Effector memory CD8-positive, alpha-beta T cell (primary cell): Measurements from ENCODE around the gene CDH13.

Experiments used
- ATAC-seq: fragments of 150-1000 bp; cut with Tn5 transposase; replicated peaks from 2 replicates; pipeline ENCODE4 v1.10.0; 2021; ENCODE audit warnings: mild to moderate bottlenecking, moderate library complexity
- DNase-seq, 3 experiments: peaks; one replicate each; pipeline ENCODE4 v3.0.0; 2021
- H3K27ac Mint-ChIP-seq, 2 donors: one replicate each; pipeline ENCODE4 v1.8.0; 2022; ENCODE audit warnings: mild to moderate bottlenecking in 2 of 2, mixed read lengths in 2 of 2, moderate library complexity in 2 of 2
- H3K27me3 Mint-ChIP-seq, 2 donors: one replicate each; pipeline ENCODE4 v1.8.0; 2022; ENCODE audit warnings: mixed read lengths in 2 of 2
- H3K36me3 Mint-ChIP-seq: one replicate; pipeline ENCODE4 v1.8.0; 2022; ENCODE audit warnings: mild to moderate bottlenecking, moderate library complexity, mixed read lengths; ENCODE audit not compliant: insufficient read depth
- H3K4me1 Mint-ChIP-seq, 2 donors: one replicate each; pipeline ENCODE4 v1.8.0; 2022; ENCODE audit warnings: low read depth in 2 of 2, mixed read lengths in 2 of 2
- H3K4me3 Mint-ChIP-seq, 2 donors: one replicate each; pipeline ENCODE4 v1.8.0; 2022; ENCODE audit warnings: mild to moderate bottlenecking in 2 of 2, mixed read lengths in 2 of 2, moderate library complexity in 2 of 2
- H3K9me3 Mint-ChIP-seq, 2 donors: one replicate each; pipeline ENCODE4 v1.8.0; 2022; ENCODE audit warnings: mixed read lengths in 2 of 2

Gene CDH13

GRCh38 chr16:83138976-83139690, 512.4 kb downstream of the CDH13 start:
- H3K27ac Mint-ChIP-seq, result no peak overlapping the region
- DNase-seq (no peak), ATAC-seq (no peak)
- no peaks in the 10 kb centered on the region for H3K9me3 Mint-ChIP-seq
- H3K4me1 Mint-ChIP-seq, result peaks cover 6 to 15% of the 10 kb centered on the region in 2 donors
- peaks cover 2% of the 10 kb centered on the region for H3K36me3 Mint-ChIP-seq
- peaks cover 9 to 42% of the 10 kb centered on the region in 2 donors for H3K27me3 Mint-ChIP-seq
- no peak overlapping the region for H3K4me3 Mint-ChIP-seq

- ATAC-seq, result no peak
- Mint-ChIP-seq H3K9me3 (no peaks in the 10 kb centered on the region), H3K4me3 (no peak overlapping the region), H3K27me3 (peaks cover 6 to 52% of the 10 kb centered on the region in 2 donors), H3K27ac (no peak overlapping the region), H3K4me1 (no peaks in the 10 kb centered on the region), H3K36me3 (no peaks in the 10 kb centered on the region)
- no peak for DNase-seq
These were observed 517.0 kb downstream of the CDH13 start for GRCh38 chr16:83143788-83144187.

GRCh38 chr16:83145297-83145696, 518.5 kb downstream of the CDH13 start:
- Mint-ChIP-seq H3K27ac (no peak overlapping the region), H3K4me3 (no peak overlapping the region), H3K27me3 (peaks cover 11 to 48% of the 10 kb centered on the region in 2 donors), H3K36me3 (no peaks in the 10 kb centered on the region), H3K9me3 (no peaks in the 10 kb centered on the region), H3K4me1 (no peaks in the 10 kb centered on the region)
- no peak for DNase-seq
- ATAC-seq, result no peak

GRCh38 chr16:83147244-83147643, 520.5 kb downstream of the CDH13 start:
- H3K36me3 Mint-ChIP-seq, result no peaks in the 10 kb centered on the region
- DNase-seq (no peak), ATAC-seq (no peak)
- H3K27me3 Mint-ChIP-seq, result peaks cover 14 to 32% of the 10 kb centered on the region in 2 donors
- no peak overlapping the region for H3K4me3 Mint-ChIP-seq
- H3K9me3 Mint-ChIP-seq, result no peaks in the 10 kb centered on the region
- H3K4me1 Mint-ChIP-seq, result no peaks in the 10 kb centered on the region
- H3K27ac Mint-ChIP-seq, result no peak overlapping the region

- H3K36me3 Mint-ChIP-seq, result no peaks in the 10 kb centered on the region
- H3K27me3 Mint-ChIP-seq, result peaks cover 15 to 16% of the 10 kb centered on the region in 2 donors
- H3K4me1 Mint-ChIP-seq, result no peaks in the 10 kb centered on the region
- no peak overlapping the region for H3K27ac Mint-ChIP-seq
- DNase-seq, result no peak
- no peak overlapping the region for H3K4me3 Mint-ChIP-seq
- no peak for ATAC-seq
- no peaks in the 10 kb centered on the region for H3K9me3 Mint-ChIP-seq
These were observed 531.7 kb downstream of the CDH13 start for GRCh38 chr16:83158320-83158957.

- Mint-ChIP-seq H3K9me3 (no peaks in the 10 kb centered on the region), H3K27me3 (peaks cover 16 to 22% of the 10 kb centered on the region in 2 donors), H3K4me1 (no peaks in the 10 kb centered on the region), H3K36me3 (no peaks in the 10 kb centered on the region), H3K27ac (no peak overlapping the region), H3K4me3 (no peak overlapping the region)
- ATAC-seq (no peak), DNase-seq (no peak)
These were observed 532.3 kb downstream of the CDH13 start for GRCh38 chr16:83159049-83159448.

- peaks cover 19 to 36% of the 10 kb centered on the region in 2 donors for H3K27me3 Mint-ChIP-seq
- H3K9me3 Mint-ChIP-seq, result no peaks in the 10 kb centered on the region
- ATAC-seq (no peak), DNase-seq (no peak)
- H3K4me1 Mint-ChIP-seq, result no peaks in the 10 kb centered on the region
- no peak overlapping the region for H3K27ac Mint-ChIP-seq
- no peaks in the 10 kb centered on the region for H3K36me3 Mint-ChIP-seq
- H3K4me3 Mint-ChIP-seq, result no peak overlapping the region
These were observed 533.7 kb downstream of the CDH13 start for GRCh38 chr16:83160287-83161020.

GRCh38 chr16:83162791-83163190, 536.0 kb downstream of the CDH13 start:
- ATAC-seq (no peak), DNase-seq (no peak)
- H3K9me3 Mint-ChIP-seq, result no peaks in the 10 kb centered on the region
- peaks cover 23 to 48% of the 10 kb centered on the region in 2 donors for H3K27me3 Mint-ChIP-seq
- no peak overlapping the region for H3K27ac Mint-ChIP-seq
- peaks cover 2% of the 10 kb centered on the region for H3K36me3 Mint-ChIP-seq
- no peaks in the 10 kb centered on the region for H3K4me1 Mint-ChIP-seq
- no peak overlapping the region for H3K4me3 Mint-ChIP-seq

- DNase-seq (no peak), ATAC-seq (no peak)
- Mint-ChIP-seq H3K36me3 (peaks cover 2% of the 10 kb centered on the region), H3K4me3 (no peak overlapping the region), H3K27me3 (peaks cover 9 to 41% of the 10 kb centered on the region in 2 donors), H3K9me3 (no peaks in the 10 kb centered on the region), H3K27ac (no peak overlapping the region), H3K4me1 (no peaks in the 10 kb centered on the region)
These were observed 538.0 kb downstream of the CDH13 start for GRCh38 chr16:83164816-83165215.

GRCh38 chr16:83171396-83171795, 544.6 kb downstream of the CDH13 start:
- DNase-seq, result no peak
- Mint-ChIP-seq H3K27ac (no peak overlapping the region), H3K4me1 (no peaks in the 10 kb centered on the region), H3K36me3 (peaks cover 2% of the 10 kb centered on the region), H3K4me3 (no peak overlapping the region), H3K27me3 (peaks cover 5 to 33% of the 10 kb centered on the region in 2 donors), H3K9me3 (no peaks in the 10 kb centered on the region)
- no peak for ATAC-seq

GRCh38 chr16:83174671-83175070, 547.9 kb downstream of the CDH13 start:
- Mint-ChIP-seq H3K4me3 (no peak overlapping the region), H3K36me3 (no peaks in the 10 kb centered on the region), H3K9me3 (no peaks in the 10 kb centered on the region), H3K27ac (no peak overlapping the region), H3K4me1 (no peaks in the 10 kb centered on the region), H3K27me3 (peaks cover 0 to 36% of the 10 kb centered on the region in 2 donors)
- ATAC-seq, result no peak
- DNase-seq, result no peak

GRCh38 chr16:83176802-83177201, 550.0 kb downstream of the CDH13 start:
- H3K9me3 Mint-ChIP-seq, result no peaks in the 10 kb centered on the region
- no peak for DNase-seq
- no peak overlapping the region for H3K27ac Mint-ChIP-seq
- H3K36me3 Mint-ChIP-seq, result no peaks in the 10 kb centered on the region
- H3K4me3 Mint-ChIP-seq, result no peak overlapping the region
- no peaks in the 10 kb centered on the region for H3K4me1 Mint-ChIP-seq
- ATAC-seq, result no peak
- H3K27me3 Mint-ChIP-seq, result peaks cover 0 to 38% of the 10 kb centered on the region in 2 donors

- Mint-ChIP-seq H3K9me3 (no peaks in the 10 kb centered on the region), H3K4me3 (no peak overlapping the region), H3K36me3 (no peaks in the 10 kb centered on the region), H3K4me1 (no peaks in the 10 kb centered on the region), H3K27me3 (peaks cover 10 to 41% of the 10 kb centered on the region in 2 donors), H3K27ac (no peak overlapping the region)
- no peak for ATAC-seq
- DNase-seq, result no peak
These were observed 559.1 kb downstream of the CDH13 start for GRCh38 chr16:83185902-83186301.

GRCh38 chr16:83187405-83187804, 560.6 kb downstream of the CDH13 start:
- Mint-ChIP-seq H3K4me3 (no peak overlapping the region), H3K27ac (no peak overlapping the region), H3K27me3 (peaks cover 20 to 38% of the 10 kb centered on the region in 2 donors), H3K9me3 (no peaks in the 10 kb centered on the region), H3K4me1 (no peaks in the 10 kb centered on the region), H3K36me3 (no peaks in the 10 kb centered on the region)
- ATAC-seq (no peak), DNase-seq (no peak)
